Psoas muscle (tissue), 8 donors: ENCODE measurements around the gene HAND1. TPM values are rescaled to one million over a fixed set of nuclear protein-coding genes. Genes with fewer than 3 reads are reported as not detected.
A peak's percentile ranks its signal among the peaks of the same experiment; 100 is the strongest.

Experiments
- ATAC-seq, 4 donors: fragments of 200-7000 bp; cut with Tn5 transposase; one replicate each; pipeline ENCODE4 v1.9.1; 2020; ENCODE audit warnings: moderate library complexity in 3 of 4, mild to moderate bottlenecking in 2 of 4
- DNase-seq, 2 donors: peaks; one replicate each; pipeline ENCODE4 v3.0.0-alpha.2; 2020
- H3K27ac ChIP-seq: fragments of 200-600 bp; one replicate; pipeline ENCODE4 v1.8.0; 2022
- H3K27me3 ChIP-seq, 3 donors: fragments of 200-600 bp in 1 of 3; one replicate each; pipeline versions ENCODE4 v1.6.1 to v1.8.0; 2013 to 2022; ENCODE audit warnings: low read length in 2 of 3, mild to moderate bottlenecking in 2 of 3, moderate library complexity in 1 of 3; ENCODE audit not compliant: insufficient read depth in 3 of 3
- H3K36me3 ChIP-seq, 2 donors: fragments of 200-600 bp in 1 of 2; one replicate each; pipeline versions ENCODE4 v1.6.1 to v1.8.0; 2013 to 2022; ENCODE audit warnings: low read depth in 1 of 2, mild to moderate bottlenecking in 1 of 2, moderate library complexity in 1 of 2; ENCODE audit not compliant: insufficient read depth in 1 of 2
- H3K4me1 ChIP-seq: fragments of 200-600 bp; one replicate; pipeline ENCODE4 v1.8.0; 2022
- H3K4me3 ChIP-seq: fragments of 200-600 bp; one replicate; pipeline ENCODE4 v1.8.0; 2022; ENCODE audit warnings: mild to moderate bottlenecking
- H3K9me3 ChIP-seq: fragments of 200-600 bp; one replicate; pipeline ENCODE4 v1.8.0; 2022
- CTCF ChIP-seq: fragments of 200-600 bp; IDR thresholded peaks from one replicate; pipeline ENCODE4 v1.8.0; 2022; ENCODE audit warnings: antibody characterized with exemption
- WGBS, 3 donors: extraction: QIAGEN DNeasy Blood & Tissue Kit; methylation state at CpG; one replicate each; pipeline versions ENCODE4 v1.1.6 to v1.1.7; 2013; 5-methylcytosine and 5-hydroxymethylcytosine counted together
- intact Hi-C, 2 donors: fragments of 100-400 bp; cut with DNase I; formaldehyde crosslinking; loops; one replicate each; pipeline versions ENCODE4 v1.11.0 to v1.14.2; 2022
- polyA plus RNA-seq, 3 donors: library from polyadenylated mRNA; stranded (reverse); fragments of 200-250 nt; gene quantifications; one replicate each; pipeline ENCODE4 v1.2.3, GENCODE V29; 2013
- total RNA-seq, 4 donors: library from RNA; stranded (reverse); fragmentation: NEBNext Ultra II Directional in 2 of 4; extraction: Animal tissue kit (Norgen Biotek cat#: 25700) in 2 of 4; gene quantifications; one replicate each; pipeline versions ENCODE4 v1.2.1 to v1.2.4, GENCODE V29; 2021 to 2023
- donor health status: healthy with polysubstance abuse.
- donor health status: DM: no; HTN: no; CAD: no; lungs with moderate emphysema.
- donor health status: Bipolar disorder and iron deficiency.
- donor health status: healthy.
- donor health status: DM: yes; HTN: yes; CAD: no.
- donor health status: DM: no; HTN: no; CAD: no.
- donor health status: DM: no; HTN: no; CAD: no.
- donor health status: DM: yes; HTN: yes; CAD: no.

The HAND1 gene
- total and polyA plus RNA-seq, 7 donors: not detected

GRCh38 chr5:154477382-154478223, 424 bp downstream of the HAND1 start:
- Histone ChIP-seq H3K9me3 (no peaks in the 10 kb centered on the region), H3K36me3 (no peaks in the 10 kb centered on the region), H3K4me3 (peak overlapping the region; percentile 61), H3K27ac (no peak overlapping the region), H3K4me1 (peaks cover 54% of the 10 kb centered on the region), H3K27me3 (peaks cover 0 to 100% (median 76%) of the 10 kb centered on the region in 3 donors)
- no peak for TF ChIP-seq CTCF
- WGBS, 3 donors: 1 to 3% (median 3%) methylated on average over 60 to 68 of the region's 68 CpGs
- intact Hi-C loops: loop anchor here in 1 of 2 donors (10.0 kb wide), 1 partner anchor 467 kb away; the partner anchor contains the start of gene MRPL22
- ATAC-seq (peak; percentile 26 to 44 (median 36)), DNase-seq (peak in 1 of 2 donors; percentile 56)

- Histone ChIP-seq H3K4me1 (peaks cover 52% of the 10 kb centered on the region), H3K27ac (no peak overlapping the region), H3K27me3 (peaks cover 0 to 100% (median 68%) of the 10 kb centered on the region in 3 donors), H3K9me3 (no peaks in the 10 kb centered on the region), H3K4me3 (peak overlapping the region; percentile 11), H3K36me3 (no peaks in the 10 kb centered on the region)
- no peak for TF ChIP-seq CTCF
- 6 to 9% (median 7%) methylated on average over 38 of the region's 38 CpGs for WGBS, 3 donors
- intact Hi-C loops: loop anchor here in 1 of 2 donors (10.0 kb wide), 1 partner anchor 468 kb away; the partner anchor contains the start of gene MRPL22
- ATAC-seq: no peak
- DNase-seq: no peak
Observed at GRCh38 chr5:154476354-154477205, 1.4 kb downstream of the HAND1 start.

- no peaks in the 10 kb centered on the region for H3K9me3 ChIP-seq
- H3K36me3 ChIP-seq: no peaks in the 10 kb centered on the region
- ATAC-seq (no peak), DNase-seq (peak in 1 of 2 donors; percentile 45)
- no peak for TF ChIP-seq CTCF
- H3K27ac ChIP-seq: no peak overlapping the region
- H3K27me3 ChIP-seq: peaks cover 0 to 100% (median 60%) of the 10 kb centered on the region in 3 donors
- 6 to 7% (median 7%) methylated on average over 43 to 46 of the region's 46 CpGs for WGBS, 3 donors
- H3K4me3 ChIP-seq: peak overlapping the region; percentile 11
- intact Hi-C loops: loop anchor here in 1 of 2 donors (10.0 kb wide), 1 partner anchor 469 kb away; the partner anchor contains the start of gene MRPL22
- peaks cover 52% of the 10 kb centered on the region for H3K4me1 ChIP-seq
Observed at GRCh38 chr5:154475591-154476353, 2.3 kb downstream of the HAND1 start.
